ENCODE data around the gene ZNF26. TPM values are rescaled to one million over a fixed set of nuclear protein-coding genes. Genes with fewer than 3 reads are reported as not detected.
"Not testable (repeated sequence)": the region's sequence is repeated elsewhere in the genome, so short reads cannot be mapped to it uniquely, and the experiment has no call there.

Gene ZNF26
- 2.7 TPM in 2 replicates for polyA plus RNA-seq (2013)

GRCh38 chr12:132986001-132986884 lies at the start of gene ZNF26:
TSS of gene ZNF26 (plus strand) at chr12:132986367. CDS start at chr12:132986841, 474 bp downstream.
- Histone ChIP-seq H4K91ac (ENCODE audit: low read depth, low read length) (peak within 1 kb of the TSS; percentile 55), H2BK5ac (ENCODE audit: low read depth, low read length, poor library complexity) (no peak within 1 kb of the TSS), H3K27me3 (ENCODE audit: insufficient read depth, low read length) (no peaks in the 10 kb centered on the region), H4K12ac (ENCODE audit: low read depth, low read length) (peak within 1 kb of the TSS; percentile 83), H3K4me1 (ENCODE audit: control insufficient read depth in 1 of 2, insufficient read depth in 2 of 2, low read length in 2 of 2) (peaks cover 2 to 4% of the 10 kb centered on the region in 2 experiments), H3K14ac (ENCODE audit: low read length) (peak within 1 kb of the TSS; percentile 59), H3K4ac (ENCODE audit: low read depth, low read length) (peak within 1 kb of the TSS; percentile 9), H2BK12ac (ENCODE audit: low read length) (no peak within 1 kb of the TSS), H3K79me2 (ENCODE audit: control insufficient read depth, insufficient read depth, low read length, poor library complexity) (peaks cover 6% of the 10 kb centered on the region), H3K79me1 (ENCODE audit: low read length) (peaks cover 4% of the 10 kb centered on the region), H3K36me3 (ENCODE audit: control insufficient read depth in 1 of 2, insufficient read depth in 2 of 2, low read length in 2 of 2) (peaks cover 3% of the 10 kb centered on the region in 2 experiments), H2AFZ (ENCODE audit: insufficient read depth, low read length, poor library complexity) (peak within 1 kb of the TSS; percentile 98), H3K4me2 (ENCODE audit: low read length) (peak within 1 kb of the TSS; percentile 89), H2BK120ac (ENCODE audit: insufficient read depth, low read length, poor library complexity) (no peak within 1 kb of the TSS), H3K4me3 (ENCODE audit: low read depth, low read length) (peak within 1 kb of the TSS; percentile 97), H3K9ac (ENCODE audit: low read length) (peak within 1 kb of the TSS; percentile 89), H3K9me3 (ENCODE audit: insufficient read depth, low read depth, low read length) (peaks cover 9% of the 10 kb centered on the region), H2AK5ac (ENCODE audit: low read length) (peak within 1 kb of the TSS; percentile 6), H3K27ac (ENCODE audit: low read depth, low read length) (no peak within 1 kb of the TSS), H3K23ac (ENCODE audit: low read length) (no peak within 1 kb of the TSS), H4K8ac (ENCODE audit: low read depth, low read length) (peak within 1 kb of the TSS; percentile 96), H3K18ac (ENCODE audit: low read length) (peak within 1 kb of the TSS; percentile 17)
- no CpG with 5 or more reads among the region's 76 CpGs for WGBS (ENCODE audit: extremely low coverage, insufficient coverage, insufficient read length)
- peak; percentile 94 to 96 for DNase-seq

- H3K27me3 ChIP-seq (ENCODE audit: insufficient read depth, low read length); H3K4me2 ChIP-seq (ENCODE audit: low read length); H3K79me1 ChIP-seq (ENCODE audit: low read length); H2AFZ ChIP-seq (ENCODE audit: insufficient read depth, low read length, poor library complexity); H4K12ac ChIP-seq (ENCODE audit: low read depth, low read length); H2BK12ac ChIP-seq (ENCODE audit: low read length); H2AK5ac ChIP-seq (ENCODE audit: low read length); H3K18ac ChIP-seq (ENCODE audit: low read length); H3K14ac ChIP-seq (ENCODE audit: low read length); H4K91ac ChIP-seq (ENCODE audit: low read depth, low read length); H2BK120ac ChIP-seq (ENCODE audit: insufficient read depth, low read length, poor library complexity); H3K79me2 ChIP-seq (ENCODE audit: control insufficient read depth, insufficient read depth, low read length, poor library complexity); DNase-seq; H3K4me3 ChIP-seq (ENCODE audit: low read depth, low read length); H3K27ac ChIP-seq (ENCODE audit: low read depth, low read length); H3K23ac ChIP-seq (ENCODE audit: low read length); H3K4me1 ChIP-seq (ENCODE audit: control insufficient read depth in 1 of 2, insufficient read depth in 2 of 2, low read length in 2 of 2); H3K9ac ChIP-seq (ENCODE audit: low read length); H4K8ac ChIP-seq (ENCODE audit: low read depth, low read length); H3K4ac ChIP-seq (ENCODE audit: low read depth, low read length); H2BK5ac ChIP-seq (ENCODE audit: low read depth, low read length, poor library complexity): not testable (repeated sequence)
- no CpG with 5 or more reads among the region's 8 CpGs for WGBS (ENCODE audit: extremely low coverage, insufficient coverage, insufficient read length)
- H3K36me3 ChIP-seq (ENCODE audit: control insufficient read depth in 1 of 2, insufficient read depth in 2 of 2, low read length in 2 of 2) = peaks cover 21 to 26% of the 10 kb centered on the region in 2 experiments
- H3K9me3 ChIP-seq (ENCODE audit: insufficient read depth, low read depth, low read length) = peaks cover 29% of the 10 kb centered on the region
These were observed 49.2 kb upstream of the ZNF26 start for GRCh38 chr12:132936921-132937320.

GRCh38 chr12:132937476-132937875 lies 48.7 kb upstream of the ZNF26 start:
- DNase-seq = no peak
- Histone ChIP-seq H2BK12ac (ENCODE audit: low read length) (no peak overlapping the region), H3K79me2 (ENCODE audit: control insufficient read depth, insufficient read depth, low read length, poor library complexity) (no peaks in the 10 kb centered on the region)

GRCh38 chr12:132938807-132939206 lies 47.4 kb upstream of the ZNF26 start:
- no CpG with 5 or more reads among the region's 25 CpGs for WGBS (ENCODE audit: extremely low coverage, insufficient coverage, insufficient read length)

More at GRCh38 chr12:132937476-132937875, 48.7 kb upstream of the ZNF26 start:
- peaks cover 24 to 29% of the 10 kb centered on the region in 2 experiments for H3K36me3 ChIP-seq (ENCODE audit: control insufficient read depth in 1 of 2, insufficient read depth in 2 of 2, low read length in 2 of 2)
- H4K8ac ChIP-seq (ENCODE audit: low read depth, low read length) = no peak overlapping the region
- no peaks in the 10 kb centered on the region for H3K4me1 ChIP-seq (ENCODE audit: control insufficient read depth in 1 of 2, insufficient read depth in 2 of 2, low read length in 2 of 2)
- no peak overlapping the region for H3K9ac ChIP-seq (ENCODE audit: low read length)
- no peak overlapping the region for H4K91ac ChIP-seq (ENCODE audit: low read depth, low read length)
- no peak overlapping the region for H3K4ac ChIP-seq (ENCODE audit: low read depth, low read length)
- no peaks in the 10 kb centered on the region for H3K79me1 ChIP-seq (ENCODE audit: low read length)
- H3K27me3 ChIP-seq (ENCODE audit: insufficient read depth, low read length) = no peaks in the 10 kb centered on the region
- H3K9me3 ChIP-seq (ENCODE audit: insufficient read depth, low read depth, low read length) = peaks cover 31% of the 10 kb centered on the region
- no peak overlapping the region for H3K23ac ChIP-seq (ENCODE audit: low read length)
- no peak overlapping the region for H2AFZ ChIP-seq (ENCODE audit: insufficient read depth, low read length, poor library complexity)
- no peak overlapping the region for H2BK5ac ChIP-seq (ENCODE audit: low read depth, low read length, poor library complexity)
- H3K4me2 ChIP-seq (ENCODE audit: low read length) = no peak overlapping the region
- H3K27ac ChIP-seq (ENCODE audit: low read depth, low read length) = no peak overlapping the region
- no peak overlapping the region for H2BK120ac ChIP-seq (ENCODE audit: insufficient read depth, low read length, poor library complexity)
- H3K18ac ChIP-seq (ENCODE audit: low read length) = no peak overlapping the region
- H2AK5ac ChIP-seq (ENCODE audit: low read length) = no peak overlapping the region
- H4K12ac ChIP-seq (ENCODE audit: low read depth, low read length) = no peak overlapping the region
- no peak overlapping the region for H3K14ac ChIP-seq (ENCODE audit: low read length)
- no CpG with 5 or more reads among the region's 2 CpGs for WGBS (ENCODE audit: extremely low coverage, insufficient coverage, insufficient read length)
- H3K4me3 ChIP-seq (ENCODE audit: low read depth, low read length) = no peak overlapping the region

More at GRCh38 chr12:132938807-132939206, 47.4 kb upstream of the ZNF26 start:
- not testable (repeated sequence) for H3K79me1 ChIP-seq (ENCODE audit: low read length); H3K27me3 ChIP-seq (ENCODE audit: insufficient read depth, low read length); H3K4ac ChIP-seq (ENCODE audit: low read depth, low read length); H3K4me1 ChIP-seq (ENCODE audit: control insufficient read depth in 1 of 2, insufficient read depth in 2 of 2, low read length in 2 of 2); H4K91ac ChIP-seq (ENCODE audit: low read depth, low read length); H2BK12ac ChIP-seq (ENCODE audit: low read length); H2BK120ac ChIP-seq (ENCODE audit: insufficient read depth, low read length, poor library complexity); H4K12ac ChIP-seq (ENCODE audit: low read depth, low read length); H3K79me2 ChIP-seq (ENCODE audit: control insufficient read depth, insufficient read depth, low read length, poor library complexity); H3K27ac ChIP-seq (ENCODE audit: low read depth, low read length); H2AFZ ChIP-seq (ENCODE audit: insufficient read depth, low read length, poor library complexity); H2BK5ac ChIP-seq (ENCODE audit: low read depth, low read length, poor library complexity); H2AK5ac ChIP-seq (ENCODE audit: low read length); H4K8ac ChIP-seq (ENCODE audit: low read depth, low read length); H3K9ac ChIP-seq (ENCODE audit: low read length); DNase-seq; H3K23ac ChIP-seq (ENCODE audit: low read length); H3K18ac ChIP-seq (ENCODE audit: low read length); H3K14ac ChIP-seq (ENCODE audit: low read length); H3K4me2 ChIP-seq (ENCODE audit: low read length); H3K4me3 ChIP-seq (ENCODE audit: low read depth, low read length)
- H3K36me3 ChIP-seq (ENCODE audit: control insufficient read depth in 1 of 2, insufficient read depth in 2 of 2, low read length in 2 of 2) = peaks cover 35% of the 10 kb centered on the region in 2 experiments
- peaks cover 36% of the 10 kb centered on the region for H3K9me3 ChIP-seq (ENCODE audit: insufficient read depth, low read depth, low read length)

Data from trophoblast cell (in vitro differentiated cells and primary cell).